HG02678 (cell line): ENCODE results near the gene MYOT.
"Not testable (repeated sequence)": the region's sequence is repeated elsewhere in the genome, so short reads cannot be mapped to it uniquely, and the experiment has no call there.

ENCODE experiments used
- ATAC-seq: cut with Tn5 transposase; IDR thresholded peaks from one replicate; pipeline ENCODE4 v1.9.1; 2021; ENCODE audit warnings: mild to moderate bottlenecking, moderate library complexity; ENCODE audit not compliant: unreplicated experiment

MYOT gene

GRCh38 chr5:137867664-137868063, at the start of gene MYOT:
MYOT (plus strand) TSS chr5:137867860; CDS start chr5:137870652, 2,792 bp downstream.
- no peak for ATAC-seq

GRCh38 chr5:137819766-137820165, 47.9 kb upstream of the MYOT start:
- no peak for ATAC-seq

- ATAC-seq, result no peak
These were observed 45.4 kb upstream of the MYOT start for GRCh38 chr5:137822158-137822764.

- no peak for ATAC-seq
These were observed 44.7 kb upstream of the MYOT start for GRCh38 chr5:137822984-137823383.

GRCh38 chr5:137825165-137825564, 42.5 kb upstream of the MYOT start:
- no peak for ATAC-seq

GRCh38 chr5:137826067-137826466, 41.6 kb upstream of the MYOT start:
- no peak for ATAC-seq

GRCh38 chr5:137828180-137828579, 39.5 kb upstream of the MYOT start:
- ATAC-seq, result no peak

GRCh38 chr5:137828664-137829063, 39.0 kb upstream of the MYOT start:
- ATAC-seq, result no peak

- no peak for ATAC-seq
These were observed 36.6 kb upstream of the MYOT start for GRCh38 chr5:137831105-137831504.

- ATAC-seq, result no peak
These were observed 36.1 kb upstream of the MYOT start for GRCh38 chr5:137831526-137831925.

GRCh38 chr5:137832416-137832815, 35.2 kb upstream of the MYOT start:
- no peak for ATAC-seq

- no peak for ATAC-seq
These were observed 34.2 kb upstream of the MYOT start for GRCh38 chr5:137833463-137833862.

- ATAC-seq, result no peak
These were observed 33.1 kb upstream of the MYOT start for GRCh38 chr5:137834498-137835049.

GRCh38 chr5:137836298-137836697, 31.4 kb upstream of the MYOT start:
- ATAC-seq, result no peak

GRCh38 chr5:137836997-137837396, 30.7 kb upstream of the MYOT start:
- no peak for ATAC-seq

- no peak for ATAC-seq
These were observed 29.9 kb upstream of the MYOT start for GRCh38 chr5:137837491-137838394.

- ATAC-seq, result no peak
These were observed 28.7 kb upstream of the MYOT start for GRCh38 chr5:137838976-137839375.

- no peak for ATAC-seq
These were observed 25.4 kb upstream of the MYOT start for GRCh38 chr5:137842296-137842695.

- ATAC-seq, result no peak
These were observed 23.9 kb upstream of the MYOT start for GRCh38 chr5:137843676-137844299.

- no peak for ATAC-seq
These were observed 22.2 kb upstream of the MYOT start for GRCh38 chr5:137845472-137845871.

GRCh38 chr5:137847687-137848086, 20.0 kb upstream of the MYOT start:
- no peak for ATAC-seq

GRCh38 chr5:137853165-137853564, 14.5 kb upstream of the MYOT start:
- not testable (repeated sequence) for ATAC-seq
